Fibroblast of lung (primary cell): ENCODE measurements around the gene BLOC1S3. TPM values are rescaled to one million over a fixed set of nuclear protein-coding genes. Genes with fewer than 3 reads are reported as not detected.
A peak's percentile ranks its signal among the peaks of the same experiment; 100 is the strongest.

ENCODE experiments used
- DNase-seq, 2 donors: peaks; one replicate each; pipeline versions ENCODE4 v3.0.0 to v3.0.0-alpha.2; 2010; ENCODE audit warnings: low read depth in 2 of 2
- H2AFZ ChIP-seq: 2 replicates; pipeline ENCODE4 v1.5.1; 2012; ENCODE audit warnings: low read length, control low read depth, inconsistent platforms
- H3K27ac ChIP-seq: 2 replicates; pipeline ENCODE4 v1.5.1; 2011; ENCODE audit warnings: low read length, control low read depth; ENCODE audit not compliant: insufficient read depth
- H3K27me3 ChIP-seq: 2 replicates; pipeline ENCODE4 v1.5.1; 2011; ENCODE audit warnings: mild to moderate bottlenecking, low read length; ENCODE audit not compliant: control insufficient read depth, insufficient read depth
- H3K36me3 ChIP-seq: 2 replicates; pipeline ENCODE4 v1.5.1; 2011; ENCODE audit warnings: low read length; ENCODE audit not compliant: control insufficient read depth, insufficient read depth
- H3K4me1 ChIP-seq: 2 replicates; pipeline ENCODE4 v1.5.1; 2011; ENCODE audit warnings: low read length; ENCODE audit not compliant: control insufficient read depth, insufficient read depth; ENCODE audit errors: extremely low read depth
- H3K4me2 ChIP-seq: 2 replicates; pipeline ENCODE4 v1.5.1; 2011; ENCODE audit warnings: low read length, control low read depth; ENCODE audit not compliant: insufficient read depth; ENCODE audit errors: extremely low read depth
- H3K4me3 ChIP-seq, 4 experiments: fragments of 200-600 bp in 1 of 4; sonication (generic) in 1 of 4; replicated peaks in 1 of 4; 2 replicates each; pipeline ENCODE4 v1.5.1; 2011 to 2016; ENCODE audit warnings: low read length in 4 of 4, low read depth in 3 of 4, mild to moderate bottlenecking in 3 of 4, control low read depth in 2 of 4, inconsistent platforms in 1 of 4, mixed read lengths in 1 of 4; ENCODE audit not compliant: insufficient read depth in 1 of 4; ENCODE audit errors: control extremely low read depth in 1 of 4
- H3K79me2 ChIP-seq: 2 replicates; pipeline ENCODE4 v1.5.1; 2012; ENCODE audit warnings: mild to moderate bottlenecking, low read length, inconsistent platforms; ENCODE audit not compliant: control insufficient read depth, insufficient read depth
- H3K9ac ChIP-seq: 2 replicates; pipeline ENCODE4 v1.5.1; 2011; ENCODE audit warnings: mild to moderate bottlenecking, low read length, control low read depth; ENCODE audit not compliant: insufficient read depth
- H3K9me3 ChIP-seq: 2 replicates; pipeline ENCODE4 v1.5.1; 2012; ENCODE audit warnings: low read depth, low read length; ENCODE audit not compliant: control insufficient read depth, insufficient read depth
- H4K20me1 ChIP-seq: 2 replicates; pipeline ENCODE4 v1.5.1; 2011; ENCODE audit warnings: low read length; ENCODE audit not compliant: control insufficient read depth, insufficient read depth; ENCODE audit errors: extremely low read depth
- EZH2 ChIP-seq: IDR thresholded peaks from 2 replicates; pipeline ENCODE4 v1.5.1; 2012; ENCODE audit warnings: low read length, control low read depth, mild to moderate bottlenecking; ENCODE audit errors: missing control alignments
- polyA plus RNA-seq, 2 donors: library from polyadenylated mRNA; depleted of rRNA in 1 of 2; stranded (reverse) in 1 of 2; unstranded in 1 of 2; fragments of >200 nt; gene quantifications; 2 replicates each; pipeline ENCODE4 v1.2.1, GENCODE V29; 2011 to 2012; ENCODE audit warnings: missing spikeins in 1 of 2
- total RNA-seq: library from RNA; depleted of rRNA; stranded (reverse); fragments of >200 nt; gene quantifications from 2 replicates; pipeline ENCODE4 v1.2.1, GENCODE V29; 2014
- TF ChIP-seq, protein P1 (sequence below), 2 donors: IDR thresholded peaks in 1 of 2; conservative IDR thresholded peaks in 1 of 2; 1 replicate in 1 of 2; 2 replicates in 1 of 2; pipeline ENCODE4 v1.5.1; 2011 to 2012; ENCODE audit warnings: low read length in 2 of 2, control low read depth in 1 of 2, inconsistent platforms in 1 of 2, low read depth in 1 of 2, mild to moderate bottlenecking in 1 of 2

The BLOC1S3 gene
- total and polyA plus RNA-seq, 2 donors (not counting 1 experiment from before 2014, with no cell fraction given): 3.8 to 5.6 TPM

DNA sequence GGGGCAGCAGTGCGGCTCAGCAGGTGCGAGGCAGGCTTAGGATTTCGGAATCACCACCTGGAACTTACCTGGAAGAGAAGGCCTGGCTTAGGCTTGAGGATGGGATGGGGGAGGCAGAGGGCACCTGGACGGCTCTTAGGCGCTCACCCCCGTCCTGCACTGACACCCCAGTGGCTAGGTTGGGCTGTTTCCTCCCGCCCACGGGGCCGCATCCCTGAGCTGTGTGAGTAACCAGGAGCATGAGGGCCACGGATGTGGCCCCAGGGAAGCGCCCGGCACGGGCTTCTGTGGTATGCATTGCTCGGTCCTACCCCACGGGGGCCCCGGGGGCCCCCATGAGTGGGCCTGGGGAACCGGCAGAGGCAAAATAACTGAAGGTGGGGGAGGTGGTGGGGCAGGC lies 15.4 kb upstream of the BLOC1S3 start:
- no peak overlapping the region for H2AFZ ChIP-seq
- no peak for DNase-seq
- TF ChIP-seq, protein P1, sequence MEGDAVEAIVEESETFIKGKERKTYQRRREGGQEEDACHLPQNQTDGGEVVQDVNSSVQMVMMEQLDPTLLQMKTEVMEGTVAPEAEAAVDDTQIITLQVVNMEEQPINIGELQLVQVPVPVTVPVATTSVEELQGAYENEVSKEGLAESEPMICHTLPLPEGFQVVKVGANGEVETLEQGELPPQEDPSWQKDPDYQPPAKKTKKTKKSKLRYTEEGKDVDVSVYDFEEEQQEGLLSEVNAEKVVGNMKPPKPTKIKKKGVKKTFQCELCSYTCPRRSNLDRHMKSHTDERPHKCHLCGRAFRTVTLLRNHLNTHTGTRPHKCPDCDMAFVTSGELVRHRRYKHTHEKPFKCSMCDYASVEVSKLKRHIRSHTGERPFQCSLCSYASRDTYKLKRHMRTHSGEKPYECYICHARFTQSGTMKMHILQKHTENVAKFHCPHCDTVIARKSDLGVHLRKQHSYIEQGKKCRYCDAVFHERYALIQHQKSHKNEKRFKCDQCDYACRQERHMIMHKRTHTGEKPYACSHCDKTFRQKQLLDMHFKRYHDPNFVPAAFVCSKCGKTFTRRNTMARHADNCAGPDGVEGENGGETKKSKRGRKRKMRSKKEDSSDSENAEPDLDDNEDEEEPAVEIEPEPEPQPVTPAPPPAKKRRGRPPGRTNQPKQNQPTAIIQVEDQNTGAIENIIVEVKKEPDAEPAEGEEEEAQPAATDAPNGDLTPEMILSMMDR (conservative IDR thresholded peaks at IDR 0.05 in 1 of 2, IDR thresholded peaks at IDR 0.05 in 1 of 2; ENCODE audit: low read depth in 1 of 2, low read length in 2 of 2): no peak
- TF ChIP-seq EZH2: no peak

DNA sequence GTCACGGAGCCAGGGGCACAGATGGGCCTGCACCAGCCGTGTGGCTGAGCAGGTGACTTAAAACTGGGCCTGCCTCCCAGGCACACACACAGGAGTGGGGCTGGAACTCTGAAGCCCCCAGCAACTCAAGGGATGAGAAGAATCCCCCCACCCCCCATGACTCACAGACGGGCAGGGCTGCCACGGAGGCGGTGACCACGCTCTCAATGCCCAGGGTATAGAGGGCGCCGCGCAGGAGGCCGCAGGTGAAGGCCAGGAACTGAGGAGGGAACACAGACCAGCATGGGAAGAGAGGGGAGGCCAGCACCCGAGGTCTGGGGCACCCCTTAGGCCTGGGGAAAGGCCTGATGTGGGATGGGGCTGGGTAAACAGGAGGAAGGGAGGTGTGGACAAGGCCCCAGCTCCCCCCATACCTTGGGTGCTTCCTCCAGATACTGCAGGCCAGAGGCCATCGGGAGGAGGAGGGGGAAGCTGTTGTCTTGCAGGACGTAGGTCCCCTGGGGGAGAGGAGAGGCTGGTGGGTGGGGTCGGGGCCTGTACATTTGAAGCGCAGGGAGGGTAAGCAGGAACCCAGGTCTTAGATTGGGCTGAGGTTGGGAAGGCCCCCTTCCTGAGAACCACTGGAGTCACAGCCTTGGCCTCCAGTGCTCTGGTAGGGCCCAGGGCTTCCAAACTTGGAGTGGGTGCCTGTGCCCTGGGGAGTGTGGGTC lies 14.7 kb upstream of the BLOC1S3 start:
- Histone ChIP-seq H4K20me1 (no peaks in the 10 kb centered on the region), H3K36me3 (no peaks in the 10 kb centered on the region), H3K27me3 (peaks cover 6% of the 10 kb centered on the region), H3K9ac (no peak overlapping the region), H3K4me3 (no peak overlapping the region), H3K4me2 (peak overlapping the region; percentile 13), H3K27ac (no peak overlapping the region), H3K9me3 (no peaks in the 10 kb centered on the region), H2AFZ (no peak overlapping the region), H3K79me2 (no peaks in the 10 kb centered on the region), H3K4me1 (no peaks in the 10 kb centered on the region)
- TF ChIP-seq EZH2: no peak
- TF ChIP-seq, protein P1 (conservative IDR thresholded peaks at IDR 0.05 in 1 of 2, IDR thresholded peaks at IDR 0.05 in 1 of 2; ENCODE audit: low read depth in 1 of 2, low read length in 2 of 2): no peak
- no peak for DNase-seq

More for the DNA sequence above, 15.4 kb upstream of the BLOC1S3 start:
- Histone ChIP-seq H3K4me1 (no peaks in the 10 kb centered on the region), H3K4me3 (no peak overlapping the region), H3K4me2 (no peak overlapping the region), H3K27ac (no peak overlapping the region), H3K79me2 (no peaks in the 10 kb centered on the region), H3K27me3 (peaks cover 6% of the 10 kb centered on the region), H4K20me1 (no peaks in the 10 kb centered on the region), H3K9ac (no peak overlapping the region), H3K36me3 (no peaks in the 10 kb centered on the region), H3K9me3 (no peaks in the 10 kb centered on the region)

DNA sequence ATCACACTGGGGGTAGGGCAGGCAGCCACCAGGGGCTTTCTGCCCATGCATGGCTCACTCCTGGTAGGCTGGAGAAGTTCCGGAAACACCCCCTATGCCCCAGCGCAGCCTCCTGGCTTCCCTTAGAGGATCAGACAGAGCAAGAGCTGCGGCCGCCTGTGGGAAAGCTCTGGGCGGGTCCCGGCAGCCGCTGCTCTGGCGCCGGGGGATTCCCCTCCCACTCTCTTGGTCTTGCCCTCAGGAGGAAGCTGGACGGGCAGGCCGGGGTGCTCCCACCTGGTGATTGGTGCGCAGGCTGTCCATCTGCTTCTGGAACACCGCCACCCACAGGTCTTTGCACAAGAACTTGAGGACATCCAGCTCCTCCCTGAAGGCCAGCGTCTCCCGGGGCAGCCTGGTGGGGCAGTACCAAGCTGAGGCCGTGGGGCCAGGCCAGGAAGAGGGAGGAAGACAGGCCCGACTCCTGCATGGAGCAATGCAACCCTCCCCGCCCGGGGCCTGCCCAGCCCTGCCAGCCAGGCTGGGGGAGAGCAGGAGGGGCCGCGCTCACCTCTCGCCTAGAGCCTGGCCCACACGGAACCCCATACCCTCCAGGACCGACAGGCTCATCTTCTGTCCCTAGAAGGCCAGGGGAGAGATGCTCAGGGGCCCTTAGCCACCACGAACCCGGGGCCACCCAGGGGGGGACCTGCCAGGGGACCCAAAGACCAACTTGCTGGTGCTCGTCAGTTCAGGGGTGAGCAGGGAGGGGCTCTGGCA lies 13.8 kb upstream of the BLOC1S3 start:
- Histone ChIP-seq H3K27me3 (peaks cover 6% of the 10 kb centered on the region), H3K4me2 (peak overlapping the region; percentile 13), H3K9me3 (no peaks in the 10 kb centered on the region), H2AFZ (no peak overlapping the region), H3K36me3 (no peaks in the 10 kb centered on the region), H3K9ac (no peak overlapping the region), H3K4me1 (no peaks in the 10 kb centered on the region), H3K27ac (no peak overlapping the region), H3K4me3 (no peak overlapping the region), H3K79me2 (no peaks in the 10 kb centered on the region), H4K20me1 (no peaks in the 10 kb centered on the region)
- TF ChIP-seq EZH2: no peak
- TF ChIP-seq, protein P1 (conservative IDR thresholded peaks at IDR 0.05 in 1 of 2, IDR thresholded peaks at IDR 0.05 in 1 of 2; ENCODE audit: low read depth in 1 of 2, low read length in 2 of 2): no peak
- peak; percentile 47 to 68 for DNase-seq
